Endodermal cell (in vitro differentiated cells): Measurements from ENCODE around the gene GHRH. TPM values are rescaled to one million over a fixed set of nuclear protein-coding genes. Genes with fewer than 3 reads are reported as not detected.

Source experiments
- DNase-seq: peaks from one replicate; pipeline ENCODE4 v3.0.0-alpha.2; 2017
- H3K27ac ChIP-seq: 2 replicates; pipeline ENCODE4 v1.5.1; 2013; ENCODE audit warnings: mild to moderate bottlenecking, low read depth, low read length, moderate library complexity
- H3K27me3 ChIP-seq: 2 replicates; pipeline ENCODE4 v1.6.1; 2013; ENCODE audit warnings: mild to moderate bottlenecking, low read length, moderate library complexity; ENCODE audit not compliant: insufficient read depth, control insufficient read depth, poor library complexity, severe bottlenecking
- H3K36me3 ChIP-seq: 2 replicates; pipeline ENCODE4 v1.7.0; 2013; ENCODE audit warnings: mild to moderate bottlenecking, low read length, moderate library complexity; ENCODE audit not compliant: control insufficient read depth, insufficient read depth
- H3K4me1 ChIP-seq: one replicate; pipeline ENCODE4 v1.7.0; 2013; ENCODE audit warnings: low read length; ENCODE audit not compliant: control insufficient read depth, insufficient read depth
- H3K4me3 ChIP-seq: 2 replicates; pipeline ENCODE4 v1.5.1; 2013; ENCODE audit warnings: mild to moderate bottlenecking, low read length, moderate library complexity
- H3K9ac ChIP-seq: 2 replicates; pipeline ENCODE4 v1.6.1; 2013; ENCODE audit warnings: mild to moderate bottlenecking, low read length, moderate library complexity; ENCODE audit not compliant: poor library complexity, severe bottlenecking; ENCODE audit errors: extremely low read depth
- H3K9me3 ChIP-seq: 2 replicates; pipeline ENCODE4 v1.6.1; 2013; ENCODE audit warnings: mild to moderate bottlenecking, low read length, moderate library complexity; ENCODE audit not compliant: control insufficient read depth
- H3K27ac Mint-ChIP-seq: 2 replicates; pipeline ENCODE4 v1.8.0; 2020; ENCODE audit warnings: mixed read lengths
- H3K27me3 Mint-ChIP-seq: 2 replicates; pipeline ENCODE4 v1.8.0; 2021; ENCODE audit warnings: mild to moderate bottlenecking, mixed read lengths; ENCODE audit not compliant: insufficient read depth
- H3K36me3 Mint-ChIP-seq: 2 replicates; pipeline ENCODE4 v1.8.0; 2020; ENCODE audit warnings: low read depth, mixed read lengths
- H3K4me1 Mint-ChIP-seq: 2 replicates; pipeline ENCODE4 v1.8.0; 2020; ENCODE audit warnings: mixed read lengths
- H3K4me3 Mint-ChIP-seq: 2 replicates; pipeline ENCODE4 v1.8.0; 2020; ENCODE audit warnings: mild to moderate bottlenecking, moderate library complexity, mixed read lengths
- H3K9me3 Mint-ChIP-seq: 2 replicates; pipeline ENCODE4 v1.8.0; 2020; ENCODE audit warnings: mild to moderate bottlenecking, mixed read lengths
- WGBS, 2 experiments: methylation state at CpG; one replicate each; pipeline versions ENCODE4 v1.1.5 to v1.1.7; 2013; ENCODE audit warnings: missing lambda C conversion rate in 2 of 2, mixed read lengths in 1 of 2; ENCODE audit not compliant: insufficient coverage in 1 of 2, insufficient read length in 1 of 2; 5-methylcytosine and 5-hydroxymethylcytosine counted together
- total RNA-seq, 2 donors: library from RNA; stranded (reverse); fragmentation: NEBNext Ultra II Directional in 1 of 2; extraction: Animal tissue kit (Norgen Biotek cat#: 25700) in 1 of 2; gene quantifications; 2 replicates in 1 of 2; 3 replicates in 1 of 2; pipeline ENCODE4 v1.2.1, GENCODE V29; 2021
- TF ChIP-seq, protein P1 (sequence below): fragments of 200-600 bp; sonication (generic); conservative IDR thresholded peaks from 2 replicates; pipeline ENCODE4 v1.5.0; 2021; ENCODE audit warnings: antibody characterized with exemption, mild to moderate bottlenecking

GHRH gene
- total RNA-seq, 2 donors from 2014 or later: not detected

DNA sequence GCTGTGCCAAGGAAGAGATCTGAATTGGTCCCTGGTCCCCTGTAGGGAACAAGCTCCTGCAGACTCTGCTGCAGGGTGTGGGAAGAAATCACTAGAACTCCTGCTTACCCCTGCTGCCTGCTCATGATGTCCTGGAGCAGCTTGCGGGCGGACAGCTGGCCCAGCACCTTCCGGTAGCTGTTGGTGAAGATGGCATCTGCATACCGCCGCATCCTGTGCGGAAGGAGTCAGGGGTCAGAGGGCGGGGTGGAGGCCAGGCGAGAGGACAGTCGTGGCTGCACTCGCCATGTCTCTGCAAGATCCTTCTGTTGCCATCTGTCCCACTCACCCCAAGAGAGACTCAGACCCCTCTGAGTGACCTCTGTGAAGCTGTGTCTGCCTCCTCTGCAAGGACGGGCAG is 5.3 kb downstream of the GHRH start:
- H3K9ac ChIP-seq: no peak overlapping the region
- 92 to 98% methylated on average over 8 to 11 of the region's 11 CpGs for WGBS, 2 experiments
- Mint-ChIP-seq H3K36me3 (no peaks in the 10 kb centered on the region), H3K27me3 (no peaks in the 10 kb centered on the region), H3K4me3 (no peak overlapping the region), H3K4me1 (peaks cover 17% of the 10 kb centered on the region), H3K27ac (no peak overlapping the region), H3K9me3 (peaks cover 8% of the 10 kb centered on the region)
- H3K36me3 ChIP-seq: no peaks in the 10 kb centered on the region
- H3K4me1 ChIP-seq: peaks cover 11% of the 10 kb centered on the region
- H3K4me3 ChIP-seq: no peak overlapping the region
- no peaks in the 10 kb centered on the region for H3K27me3 ChIP-seq
- no peak for DNase-seq
- H3K27ac ChIP-seq: no peak overlapping the region
- TF ChIP-seq, protein P1, sequence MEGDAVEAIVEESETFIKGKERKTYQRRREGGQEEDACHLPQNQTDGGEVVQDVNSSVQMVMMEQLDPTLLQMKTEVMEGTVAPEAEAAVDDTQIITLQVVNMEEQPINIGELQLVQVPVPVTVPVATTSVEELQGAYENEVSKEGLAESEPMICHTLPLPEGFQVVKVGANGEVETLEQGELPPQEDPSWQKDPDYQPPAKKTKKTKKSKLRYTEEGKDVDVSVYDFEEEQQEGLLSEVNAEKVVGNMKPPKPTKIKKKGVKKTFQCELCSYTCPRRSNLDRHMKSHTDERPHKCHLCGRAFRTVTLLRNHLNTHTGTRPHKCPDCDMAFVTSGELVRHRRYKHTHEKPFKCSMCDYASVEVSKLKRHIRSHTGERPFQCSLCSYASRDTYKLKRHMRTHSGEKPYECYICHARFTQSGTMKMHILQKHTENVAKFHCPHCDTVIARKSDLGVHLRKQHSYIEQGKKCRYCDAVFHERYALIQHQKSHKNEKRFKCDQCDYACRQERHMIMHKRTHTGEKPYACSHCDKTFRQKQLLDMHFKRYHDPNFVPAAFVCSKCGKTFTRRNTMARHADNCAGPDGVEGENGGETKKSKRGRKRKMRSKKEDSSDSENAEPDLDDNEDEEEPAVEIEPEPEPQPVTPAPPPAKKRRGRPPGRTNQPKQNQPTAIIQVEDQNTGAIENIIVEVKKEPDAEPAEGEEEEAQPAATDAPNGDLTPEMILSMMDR: no peak
- no peaks in the 10 kb centered on the region for H3K9me3 ChIP-seq

DNA sequence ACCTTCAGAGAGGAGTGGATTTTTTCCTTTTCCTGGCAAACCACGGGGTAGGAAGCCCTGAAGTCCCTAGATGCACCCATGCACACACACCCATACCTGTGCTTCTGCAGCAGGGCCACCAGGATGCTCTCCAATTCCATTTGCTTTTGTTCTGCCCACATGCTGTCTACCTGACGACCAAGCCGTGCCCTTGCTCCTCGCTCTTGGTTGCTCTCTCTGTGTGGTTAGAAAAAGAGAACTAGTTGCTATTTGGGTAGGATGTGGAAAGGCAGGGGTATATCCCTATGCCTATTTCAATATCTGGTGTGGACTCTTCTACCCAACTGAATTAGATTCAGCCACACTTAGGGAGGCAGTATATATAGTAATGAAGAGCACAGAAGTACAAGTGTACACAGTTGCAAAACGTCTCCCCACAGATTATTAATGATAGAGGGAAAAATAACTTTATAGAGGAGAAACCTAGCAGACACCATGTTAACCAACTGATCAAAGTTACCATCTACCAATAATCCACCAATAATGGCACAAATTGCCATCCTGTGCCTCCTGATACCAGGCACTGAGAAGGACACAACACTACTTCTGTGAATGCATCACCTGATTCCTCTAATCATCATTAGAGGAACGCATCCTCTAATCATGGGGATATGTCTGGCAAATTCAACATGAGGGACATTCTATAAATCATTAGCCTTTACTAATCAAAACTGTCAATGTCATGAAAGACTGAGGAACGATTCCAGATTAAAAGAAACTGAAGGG is 7.3 kb downstream of the GHRH start:
- 89 to 92% methylated on average over 3 to 6 of the region's 7 CpGs for WGBS, 2 experiments
- Histone ChIP-seq H3K27me3 (no peaks in the 10 kb centered on the region), H3K27ac (no peak overlapping the region), H3K4me1 (peaks cover 16% of the 10 kb centered on the region), H3K36me3 (no peaks in the 10 kb centered on the region), H3K9me3 (no peaks in the 10 kb centered on the region), H3K9ac (no peak overlapping the region), H3K4me3 (no peak overlapping the region)
- H3K4me1 Mint-ChIP-seq: peaks cover 25% of the 10 kb centered on the region
- H3K36me3 Mint-ChIP-seq: no peaks in the 10 kb centered on the region
- TF ChIP-seq, protein P1: no peak
- H3K9me3 Mint-ChIP-seq: peaks cover 9% of the 10 kb centered on the region
- no peak overlapping the region for H3K27ac Mint-ChIP-seq
- DNase-seq: no peak
- H3K4me3 Mint-ChIP-seq: no peak overlapping the region
- no peaks in the 10 kb centered on the region for H3K27me3 Mint-ChIP-seq

DNA sequence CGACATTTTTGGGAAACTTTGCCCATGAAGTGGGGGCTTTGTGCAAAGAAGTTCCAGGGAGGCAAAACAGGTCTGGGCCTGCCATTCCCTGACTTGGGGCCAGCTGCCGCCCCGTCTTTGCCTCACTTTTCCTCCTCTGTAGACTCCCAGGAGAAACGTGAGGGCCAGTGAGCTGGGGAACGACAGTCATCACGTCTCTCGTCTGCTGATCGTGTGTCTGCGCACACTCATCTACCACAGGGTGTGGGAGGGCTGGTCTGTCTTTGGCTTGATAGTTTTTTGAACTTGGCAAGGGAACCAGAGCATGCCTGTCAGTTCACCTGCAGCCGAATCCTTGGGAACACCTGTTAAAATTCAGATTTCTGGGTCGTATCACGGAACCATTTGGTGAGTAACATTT is 8.5 kb downstream of the GHRH start:
- peaks cover 9% of the 10 kb centered on the region for H3K9me3 Mint-ChIP-seq
- H3K27ac ChIP-seq: no peak overlapping the region
- no peak overlapping the region for H3K9ac ChIP-seq
- no peaks in the 10 kb centered on the region for H3K27me3 ChIP-seq
- 94 to 95% methylated on average over 12 of the region's 12 CpGs for WGBS, 2 experiments
- DNase-seq: no peak
- no peaks in the 10 kb centered on the region for H3K36me3 ChIP-seq
- H3K9me3 ChIP-seq: no peaks in the 10 kb centered on the region
- peaks cover 16% of the 10 kb centered on the region for H3K4me1 ChIP-seq
- H3K27ac Mint-ChIP-seq: no peak overlapping the region
- H3K4me3 Mint-ChIP-seq: no peak overlapping the region
- no peaks in the 10 kb centered on the region for H3K36me3 Mint-ChIP-seq
- H3K4me1 Mint-ChIP-seq: peaks cover 21% of the 10 kb centered on the region
- TF ChIP-seq, protein P1: no peak
- no peak overlapping the region for H3K4me3 ChIP-seq
- no peaks in the 10 kb centered on the region for H3K27me3 Mint-ChIP-seq
